Stimulated activated CD4-positive, alpha-beta T cell treated with anti-CD3 and anti-CD28 coated beads, Interleukin-2, amount 100 ng/mL, for 24 hours (primary cell): Measurements from ENCODE around the gene PPP2R5E.
A peak's percentile ranks its signal among the peaks of the same experiment; 100 is the strongest.

ENCODE experiments used
- DNase-seq, 2 donors: peaks; one replicate each; pipeline ENCODE4 v3.0.0-alpha.2; 2020

PPP2R5E gene

GRCh38 chr14:63468294-63468693 lies 74.9 kb downstream of the PPP2R5E start:
- no peak for DNase-seq

- DNase-seq: no peak
Observed at GRCh38 chr14:63467440-63468072, 75.6 kb downstream of the PPP2R5E start.

- no peak for DNase-seq
Observed at GRCh38 chr14:63465347-63465746, 77.8 kb downstream of the PPP2R5E start.

DNA sequence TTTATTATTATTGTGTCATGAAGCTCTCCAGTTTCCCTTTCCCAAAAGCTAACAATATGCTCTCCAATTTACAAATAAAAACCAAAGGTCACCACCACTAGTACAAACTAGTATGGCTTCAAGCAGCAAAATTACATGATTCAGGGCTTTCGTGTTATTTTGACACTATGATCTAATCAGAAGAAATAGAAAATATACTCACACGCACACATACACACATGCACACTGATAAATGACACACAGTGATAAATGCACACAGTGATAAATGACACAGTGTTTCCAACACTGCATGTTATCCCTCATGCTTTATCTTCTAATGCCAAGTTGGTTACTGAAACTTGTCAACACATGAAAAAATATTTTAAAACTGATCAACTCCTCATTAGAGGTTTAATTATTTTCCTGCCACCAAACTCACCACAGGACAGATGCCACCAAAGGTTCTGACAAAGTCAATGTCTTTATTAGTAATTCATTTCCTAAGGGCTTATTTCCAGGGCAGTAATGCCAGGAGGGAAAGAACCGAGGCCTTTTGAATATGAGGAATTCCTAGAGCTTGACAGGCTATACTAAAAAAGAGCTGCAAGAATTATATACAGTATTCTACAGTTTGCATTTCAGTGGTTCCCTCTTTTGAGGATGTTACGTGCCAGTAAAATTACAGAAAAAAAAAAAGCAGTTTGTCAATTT lies 82.4 kb downstream of the PPP2R5E start:
- DNase-seq: no peak

DNA sequence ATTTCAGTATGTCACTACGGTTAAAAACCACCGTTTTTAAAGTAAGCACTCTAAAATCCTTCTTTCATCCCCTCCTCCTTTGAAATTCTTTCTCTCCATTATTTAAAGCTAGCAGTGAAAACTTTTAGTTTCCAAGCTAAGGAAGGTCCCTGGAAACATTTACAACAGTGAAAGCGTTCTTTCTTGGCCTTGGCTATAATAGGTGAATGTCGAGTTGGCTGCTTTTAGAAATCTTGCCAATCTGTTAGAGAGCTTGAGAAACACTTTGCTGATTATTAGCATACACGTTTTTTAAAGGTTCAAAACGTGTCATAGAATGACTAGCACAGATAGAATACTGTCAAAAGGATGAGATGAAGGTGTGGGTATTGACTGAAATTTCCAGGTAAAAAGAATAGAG lies 83.4 kb downstream of the PPP2R5E start:
- DNase-seq: no peak

DNA sequence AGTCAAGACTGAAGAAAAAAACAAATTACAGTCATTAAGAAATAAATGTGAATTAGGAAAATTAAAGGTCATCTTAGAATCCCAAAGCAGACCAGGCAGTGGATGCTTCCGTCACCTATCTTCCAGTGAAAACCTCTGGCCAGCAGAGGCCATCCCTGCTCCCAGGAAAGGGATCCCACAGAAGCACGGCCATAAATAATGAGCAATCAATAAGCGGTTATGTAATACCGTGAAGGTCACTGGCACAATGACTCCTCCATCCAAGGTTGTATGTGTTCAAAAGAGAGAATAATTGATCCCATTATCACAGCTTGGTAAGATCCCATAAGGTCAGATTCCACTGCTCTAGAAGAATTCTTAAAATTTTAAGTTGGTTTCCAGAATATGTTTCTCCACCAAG lies 85.7 kb downstream of the PPP2R5E start:
- no peak for DNase-seq

DNA sequence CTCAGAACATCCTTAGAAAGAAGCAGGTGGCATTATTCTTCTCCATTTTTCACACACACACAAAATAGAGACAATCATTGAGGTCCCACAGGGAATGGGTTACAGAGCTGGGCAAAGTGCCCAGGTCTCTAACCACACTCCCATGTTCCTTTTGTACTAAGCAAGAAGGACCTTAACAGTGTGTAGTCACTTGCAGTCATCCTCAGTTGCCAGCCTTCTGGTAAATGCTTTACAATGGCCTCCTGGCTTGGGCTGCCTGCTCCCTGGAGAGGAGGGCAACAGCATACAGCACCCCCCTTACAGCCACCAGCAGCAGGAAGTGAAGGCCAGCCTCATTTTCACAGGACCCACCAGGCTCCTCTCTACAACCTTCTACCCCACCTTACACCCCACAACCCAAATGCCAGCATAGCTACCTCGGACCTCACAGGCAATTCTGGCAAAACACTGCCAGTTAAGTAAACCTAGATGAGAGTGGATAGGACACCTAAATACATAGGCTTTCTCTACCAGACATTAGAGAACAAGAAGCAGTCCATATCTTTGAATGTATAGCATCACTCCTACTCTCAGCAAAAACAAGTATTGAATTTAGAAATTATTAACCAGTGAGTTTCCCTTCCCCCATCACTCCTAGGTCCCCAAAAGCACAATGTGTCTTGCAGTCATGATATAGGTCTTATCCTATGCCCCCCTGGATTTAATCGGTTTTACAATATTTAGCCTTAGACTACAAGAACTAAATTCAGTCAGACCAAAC lies 88.1 kb downstream of the PPP2R5E start:
- no peak for DNase-seq

GRCh38 chr14:63454436-63454835 lies 88.7 kb downstream of the PPP2R5E start:
- DNase-seq: no peak

GRCh38 chr14:63453443-63453936 lies 89.7 kb downstream of the PPP2R5E start:
- no peak for DNase-seq

DNA sequence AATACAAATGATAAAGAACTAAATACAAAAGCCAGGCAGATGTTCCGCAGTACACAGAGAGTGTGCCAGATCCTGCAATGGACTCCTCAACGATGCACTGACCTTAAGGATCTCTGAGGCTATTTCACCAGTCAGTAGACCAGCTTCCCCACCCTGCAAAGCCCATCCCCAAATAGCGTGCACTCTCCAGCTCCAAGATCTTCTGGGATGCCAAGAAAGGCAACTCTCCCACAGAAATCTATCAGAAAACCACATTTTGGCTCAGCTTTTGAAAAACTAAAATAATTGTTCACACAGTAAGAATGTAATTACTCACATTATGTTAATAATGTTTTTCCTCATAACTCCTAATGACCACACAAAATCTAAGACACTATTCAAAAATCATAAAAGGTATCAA lies 90.4 kb downstream of the PPP2R5E start:
- DNase-seq: no peak

DNA sequence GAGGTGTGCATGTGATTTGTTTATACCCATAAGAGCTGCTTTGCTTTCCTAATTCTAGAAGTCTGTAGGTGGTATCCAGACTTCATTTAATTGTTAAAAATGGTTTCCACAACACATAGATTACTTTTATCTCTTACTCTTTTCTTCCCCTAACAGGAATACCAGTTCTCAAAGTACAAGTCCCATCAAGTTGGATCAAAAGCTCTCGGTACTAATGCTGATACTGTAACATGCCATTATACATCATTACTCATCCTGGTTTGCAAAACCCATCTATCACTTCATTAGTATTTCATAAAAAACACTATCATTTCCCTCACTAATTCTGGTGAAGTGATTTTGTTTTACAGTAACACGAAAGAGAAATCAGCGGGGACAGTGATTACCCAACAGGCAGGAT lies 94.3 kb downstream of the PPP2R5E start:
- DNase-seq: no peak

DNA sequence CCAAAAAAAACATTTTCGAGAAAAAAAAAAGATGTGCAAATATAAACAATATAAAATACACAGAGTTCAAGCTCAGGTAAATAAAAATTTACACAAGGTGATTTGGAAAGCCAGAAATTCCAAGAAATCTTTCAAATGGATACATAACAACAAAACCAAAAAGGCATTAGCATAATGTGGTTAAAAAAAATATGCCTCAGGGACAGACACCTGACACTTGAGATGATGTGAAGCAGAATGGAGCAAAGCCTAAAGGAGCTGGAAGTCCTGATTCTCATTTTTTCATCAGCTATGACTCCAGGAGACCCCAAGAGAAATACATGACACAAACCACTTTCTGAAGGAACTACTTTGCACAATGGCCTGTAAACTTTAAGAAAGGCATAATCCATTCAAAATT lies 98.6 kb downstream of the PPP2R5E start:
- DNase-seq: no peak

DNA sequence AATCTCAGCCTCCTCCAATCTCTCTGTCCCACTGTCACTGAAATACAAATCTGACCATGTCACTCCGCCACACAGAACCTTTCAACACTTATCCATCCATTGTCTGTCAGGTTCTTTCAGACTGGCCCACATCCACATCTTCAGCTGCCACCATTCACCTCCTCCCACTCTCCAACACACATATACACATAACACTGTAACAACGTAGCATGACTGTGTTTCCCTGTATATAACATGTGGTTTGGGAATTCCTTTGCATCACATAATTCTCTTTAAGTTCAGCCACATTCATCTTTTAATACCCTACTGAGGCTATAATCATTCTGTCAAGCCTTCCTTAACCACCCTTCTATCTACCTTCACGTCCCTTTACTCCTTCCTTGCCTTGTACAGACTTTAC lies 99.2 kb downstream of the PPP2R5E start:
- no peak for DNase-seq

DNA sequence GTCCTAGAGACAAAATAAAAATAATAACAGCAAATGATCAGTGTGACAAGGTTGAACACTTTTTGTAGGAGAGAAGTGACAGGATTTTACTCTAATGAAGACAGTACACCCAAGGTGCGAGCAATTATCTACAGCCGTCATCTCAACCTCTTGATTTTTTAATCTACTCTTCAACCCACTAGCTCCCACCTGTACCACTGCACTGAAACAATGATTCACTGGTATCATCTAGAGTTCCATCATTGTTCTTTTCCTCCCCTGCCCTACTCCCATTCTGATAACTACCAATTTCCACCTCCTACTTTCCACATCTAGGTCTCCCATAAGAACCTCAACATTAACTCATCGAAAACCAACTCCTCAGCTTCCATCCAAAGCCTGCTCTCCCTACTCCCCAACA lies 99.8 kb downstream of the PPP2R5E start:
- no peak for DNase-seq

DNA sequence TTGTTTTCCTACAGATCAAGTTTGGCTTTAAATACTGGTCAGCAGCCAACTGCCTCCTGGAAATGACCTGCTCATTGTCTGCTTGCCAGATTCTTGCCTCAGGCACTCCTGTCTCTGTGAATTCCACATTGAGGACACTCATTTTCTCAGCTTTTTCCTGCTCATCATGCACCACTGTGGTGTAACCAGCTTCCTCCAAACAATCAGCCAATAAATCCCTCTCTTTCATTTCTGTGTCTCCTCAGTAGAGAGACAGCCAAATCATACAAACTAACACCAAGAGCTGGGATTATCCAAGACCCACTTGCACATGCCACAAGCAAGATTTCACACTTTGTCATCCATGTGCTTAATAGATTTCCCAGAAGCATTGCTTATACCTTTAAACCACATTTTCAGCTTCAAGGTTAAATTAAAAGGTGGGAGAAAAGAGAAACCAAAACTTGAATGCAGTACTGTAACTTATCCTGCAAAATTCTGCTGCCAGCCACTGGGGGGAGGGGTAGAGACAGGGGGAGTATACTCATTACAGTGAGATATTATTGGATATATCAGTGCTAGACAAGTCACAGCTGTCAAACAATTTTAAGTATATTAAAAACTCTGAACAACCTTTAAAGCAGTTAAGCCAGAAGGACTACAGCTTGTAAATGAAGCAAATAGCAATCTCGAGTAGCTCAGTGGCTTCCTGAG lies 105.0 kb downstream of the PPP2R5E start:
- peak; percentile 13 to 21 for DNase-seq

DNA sequence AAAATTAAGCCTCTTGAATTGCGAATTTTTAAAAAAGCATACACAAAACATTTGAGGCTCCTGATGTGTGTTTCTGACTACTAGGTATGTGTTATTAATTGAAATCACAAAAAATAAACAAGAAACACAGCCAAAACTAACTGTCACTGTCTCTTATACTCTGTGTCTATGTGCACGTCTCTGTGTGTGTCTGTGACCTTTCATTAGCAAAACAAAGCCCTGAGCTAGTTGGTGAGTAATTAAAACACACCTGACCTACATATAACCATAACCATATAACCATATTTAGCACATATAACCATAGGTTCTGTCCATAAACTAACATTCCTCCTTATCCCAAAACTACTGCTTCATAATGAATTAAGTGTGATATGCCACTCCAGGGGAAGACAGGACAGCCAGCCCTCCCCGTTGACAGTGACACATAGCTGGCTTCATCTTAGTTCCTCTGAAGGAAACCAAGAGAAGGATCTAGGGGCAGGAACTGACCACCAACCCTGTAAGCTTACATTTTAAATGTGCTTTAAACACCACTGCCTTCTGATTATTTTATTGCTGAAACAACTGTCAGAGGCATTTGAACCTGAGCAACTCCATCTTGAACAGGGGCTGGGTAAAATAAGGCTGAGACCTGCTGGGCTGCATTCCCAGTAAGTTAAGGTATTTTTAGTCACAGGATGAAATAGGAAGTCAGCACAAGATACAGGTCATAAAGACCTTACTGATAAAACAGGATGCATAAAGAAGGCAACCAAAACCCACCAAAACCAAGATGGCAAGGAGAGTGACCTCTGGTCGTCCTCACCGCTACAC lies 106.7 kb downstream of the PPP2R5E start:
- no peak for DNase-seq

GRCh38 chr14:63435838-63436237 lies 107.3 kb downstream of the PPP2R5E start:
- no peak for DNase-seq

DNA sequence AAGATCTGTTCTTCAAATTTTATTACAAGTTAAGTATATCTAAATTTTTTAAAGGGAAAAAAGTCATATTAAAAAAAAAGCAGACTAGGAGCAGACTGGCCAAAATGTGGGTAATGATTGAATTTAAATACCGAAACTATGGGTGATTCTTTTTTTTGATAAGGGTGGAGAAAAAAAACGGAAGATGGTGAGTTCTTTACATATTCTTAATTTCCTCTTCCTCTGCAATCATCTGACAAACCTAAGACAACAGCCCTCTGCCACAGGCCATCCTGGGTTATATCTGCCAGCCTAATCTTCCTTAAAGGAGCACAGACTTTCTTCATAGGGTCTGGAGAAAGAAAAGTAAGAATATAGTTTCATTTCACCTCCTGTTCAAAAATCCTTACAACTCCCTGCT lies 108.0 kb downstream of the PPP2R5E start:
- no peak for DNase-seq

GRCh38 chr14:63432888-63433552 lies 110.2 kb downstream of the PPP2R5E start:
- no peak for DNase-seq

DNA sequence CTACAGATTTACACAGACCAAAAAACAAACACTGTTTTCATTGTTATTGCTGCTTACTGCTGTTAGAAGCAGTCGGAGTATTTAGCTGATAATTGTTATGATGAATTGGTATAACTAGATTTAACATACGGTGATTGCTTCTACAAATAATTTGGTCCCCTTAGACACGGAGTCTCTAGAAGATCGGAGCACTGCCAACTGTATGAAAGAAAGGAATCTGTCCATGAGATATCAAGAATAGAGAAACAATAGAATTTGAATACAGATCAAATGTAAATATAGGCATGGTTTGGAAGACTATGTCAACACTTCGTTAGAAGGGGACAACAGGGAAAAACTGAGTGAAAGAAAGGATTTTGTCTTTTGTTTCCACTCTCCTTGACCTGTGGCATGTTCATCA lies 110.9 kb downstream of the PPP2R5E start:
- no peak for DNase-seq

GRCh38 chr14:63431466-63431865 lies 111.7 kb downstream of the PPP2R5E start:
- DNase-seq: no peak

DNA sequence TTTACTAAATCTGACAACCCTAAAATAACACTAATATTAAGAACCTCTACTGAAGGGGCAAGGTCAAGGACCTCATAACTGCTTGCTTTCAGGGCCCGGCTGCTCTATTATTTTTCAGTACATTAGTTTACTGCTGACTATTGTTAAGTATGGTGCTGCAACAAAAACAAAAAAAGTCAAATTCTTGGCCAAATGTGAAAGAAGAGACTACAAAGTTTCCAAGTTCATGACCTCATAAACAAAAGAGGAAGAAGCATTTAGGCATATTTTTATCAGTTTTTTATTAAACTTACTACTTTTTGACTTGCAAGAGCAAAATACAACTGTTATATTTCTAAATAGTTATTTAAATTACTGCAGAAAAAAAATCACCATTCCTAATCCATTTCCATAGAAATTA lies 114.7 kb downstream of the PPP2R5E start:
- DNase-seq: no peak
